DND-41 (cell line): Measurements from ENCODE around the gene PEX14.

ENCODE experiments used
- CTCF ChIP-seq: IDR thresholded peaks from 2 replicates; pipeline ENCODE4 v1.5.1; 2012; ENCODE audit warnings: borderline replicate concordance, low read length, moderate library complexity, mild to moderate bottlenecking; ENCODE audit not compliant: poor library complexity, severe bottlenecking; ENCODE audit errors: extremely low read depth
- EZH2 ChIP-seq: IDR thresholded peaks from 3 replicates; pipeline ENCODE4 v1.6.1; 2012; ENCODE audit warnings: borderline replicate concordance, low read depth, mild to moderate bottlenecking, moderate library complexity, low read length, inconsistent platforms; ENCODE audit not compliant: severe bottlenecking

- TF ChIP-seq CTCF (no peak), EZH2 (no peak)
These were observed 174.9 kb downstream of the PEX14 start for GRCh38 chr1:10649517-10650201.
